Hematopoietic multipotent progenitor cell (in vitro differentiated cells): ENCODE results near the gene UBA5. TPM values are rescaled to one million over a fixed set of nuclear protein-coding genes. Genes with fewer than 3 reads are reported as not detected.

Experiments used
- DNase-seq, 3 donors: peaks; one replicate each; pipeline ENCODE4 v3.0.0-alpha.2; 2011 to 2015; ENCODE audit warnings: low read depth in 2 of 3, low spot score in 2 of 3
- total RNA-seq: library from RNA; depleted of rRNA; stranded (reverse); fragments of >200 nt; gene quantifications from one replicate; pipeline ENCODE4 v1.2.3, GENCODE V29; 2012

The UBA5 gene
- total RNA-seq, 1 donor = 28.8 TPM

GRCh38 chr3:132710311-132710710, 50.2 kb downstream of the UBA5 start:
- no peak for DNase-seq

DNA sequence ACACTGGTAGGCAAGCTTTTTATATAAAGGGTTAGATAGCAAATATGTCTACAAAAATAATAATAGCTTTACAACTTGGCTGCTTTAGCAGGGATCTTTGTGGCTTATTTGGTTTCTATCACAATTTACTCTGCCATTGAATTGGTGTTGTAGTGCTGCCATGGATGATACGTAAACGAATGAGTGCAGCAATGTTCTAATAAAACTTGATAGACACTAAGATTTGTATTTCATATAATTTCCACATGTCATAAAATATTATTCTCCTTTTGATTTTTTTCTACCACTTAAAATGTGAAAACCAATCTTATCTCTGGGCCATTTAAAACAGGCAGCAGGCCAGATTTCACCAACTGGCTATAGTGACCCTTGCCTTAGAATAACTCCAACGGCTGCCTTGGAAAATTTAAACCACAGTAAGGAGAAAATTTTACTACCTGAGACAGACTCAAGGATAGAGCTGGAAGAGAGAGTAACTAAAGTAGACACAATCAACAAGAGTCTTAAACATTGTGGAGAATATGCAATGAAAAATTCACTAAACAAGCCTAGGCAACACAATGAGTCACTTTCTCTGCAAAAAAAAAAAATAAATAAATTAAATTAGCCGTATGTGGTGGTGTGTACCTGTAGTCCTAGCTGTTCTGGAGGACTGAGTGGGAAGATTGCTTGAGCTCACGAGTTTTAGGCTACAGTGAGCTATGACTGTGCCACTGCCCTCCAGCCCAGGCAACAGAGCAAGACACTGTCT, 54.0 kb downstream of the UBA5 start:
- DNase-seq = no peak

DNA sequence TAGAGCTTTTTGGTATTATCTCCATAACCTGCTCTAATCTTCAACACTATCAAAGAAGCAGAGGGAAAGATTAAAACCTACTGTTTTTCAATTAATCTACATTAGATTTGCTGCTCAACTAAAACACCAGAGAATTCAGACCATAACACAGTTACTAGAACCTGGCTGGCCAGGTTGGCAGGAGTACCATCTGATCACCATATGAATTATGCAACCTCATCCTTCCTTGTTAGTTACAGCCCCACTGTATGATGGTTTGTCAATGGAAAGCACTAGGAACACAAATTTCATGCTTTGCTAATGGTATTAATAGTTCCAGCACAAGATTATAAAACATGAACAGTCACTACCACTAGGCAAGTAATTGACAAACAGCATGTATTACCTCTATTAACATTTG, 56.2 kb downstream of the UBA5 start:
- DNase-seq = no peak

- no peak for DNase-seq
Measured at GRCh38 chr3:132720228-132720627, 60.1 kb downstream of the UBA5 start.

DNA sequence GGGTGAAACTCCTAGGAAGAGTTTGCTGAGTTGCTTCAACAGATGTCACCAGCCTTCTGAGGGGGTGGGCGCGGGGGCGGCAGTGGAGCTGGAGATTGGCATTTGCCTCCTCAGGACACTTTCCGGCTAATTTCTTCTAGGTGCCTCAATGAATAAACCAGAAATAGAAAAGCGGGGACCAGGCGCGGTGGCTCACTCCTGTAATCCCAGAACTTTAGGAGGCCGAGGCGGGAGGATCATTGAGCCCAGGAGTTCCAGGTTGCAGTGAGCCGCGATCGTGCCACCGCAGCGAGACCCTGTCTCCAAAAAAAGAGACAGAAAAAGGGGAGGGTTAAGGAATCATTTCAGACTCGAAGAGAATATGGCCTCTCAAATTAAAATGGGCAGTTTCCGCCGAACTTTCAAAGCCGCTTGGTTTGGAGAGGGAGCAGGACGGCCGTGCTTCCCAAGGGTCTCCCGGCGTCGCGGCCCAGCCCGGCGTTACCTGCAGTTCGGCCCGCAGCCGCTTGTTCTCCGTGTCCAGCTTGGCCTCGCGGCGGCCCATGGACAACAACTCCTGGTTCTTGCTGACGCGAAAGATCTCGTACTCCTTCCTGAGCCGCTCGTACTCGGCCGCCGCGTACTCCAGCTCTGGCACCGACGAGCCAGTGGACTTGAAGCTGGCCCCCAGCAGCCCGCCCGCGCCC, 61.5 kb downstream of the UBA5 start:
- no peak for DNase-seq

GRCh38 chr3:132722165-132723023, 62.3 kb downstream of the UBA5 start, which contains the start of gene NPHP3:
TSS of gene NPHP3 (minus strand) at chr3:132722409. CDS start at chr3:132722355, 54 bp downstream.
- peak; percentile 87 to 96 (median 94) for DNase-seq

- no peak for DNase-seq
Measured at GRCh38 chr3:132723024-132723950, 63.2 kb downstream of the UBA5 start.

DNA sequence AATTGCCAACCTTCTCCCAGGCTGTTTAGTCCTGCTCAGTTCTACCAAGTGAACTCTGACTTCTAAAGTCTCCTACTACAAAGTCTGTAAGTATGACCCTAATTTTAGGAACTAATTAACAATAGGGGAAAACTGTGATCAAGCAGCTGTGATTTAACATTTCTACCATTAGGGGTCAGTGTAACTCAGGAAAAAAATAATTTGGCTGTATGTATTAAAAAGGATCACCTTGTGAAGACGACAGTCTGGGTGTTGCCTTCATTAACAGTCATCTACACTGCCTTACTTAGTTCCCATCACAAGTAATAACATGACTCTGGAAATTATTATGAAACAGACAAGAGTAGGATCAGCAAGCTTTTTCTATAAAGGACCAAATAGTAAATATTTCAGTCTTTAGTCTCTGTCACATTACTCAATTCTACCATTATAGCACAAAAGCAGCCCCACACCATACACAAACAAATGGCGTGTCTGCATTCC, 66.3 kb downstream of the UBA5 start:
- peak in 2 of 3 donors; percentile 51 to 72 for DNase-seq

Other genes with a start within 250 kb of the UBA5 start
- 19.1 TPM for gene DNAJC13, start 242.8 kb upstream of the UBA5 start, total RNA-seq
- gene ACKR4, start 63.1 kb upstream of the UBA5 start, total RNA-seq = under 0.01 TPM
- gene ACAD11, start 520 bp upstream of the UBA5 start, total RNA-seq = 17.8 TPM
- gene NPHP3, start 62.1 kb downstream of the UBA5 start, total RNA-seq = 20.2 TPM